ENCODE measurements around the gene PRPSAP2.
"Not testable (repeated sequence)": the region's sequence is repeated elsewhere in the genome, so short reads cannot be mapped to it uniquely, and the experiment has no call there.

The PRPSAP2 gene

GRCh38 chr17:18956021-18956420, 98.1 kb downstream of the PRPSAP2 start:
- POLR2A ChIA-PET; DNase-seq; H3K4me1 ChIP-seq (ENCODE audit: control extremely low read depth in 1 of 4, control insufficient read depth in 4 of 4, insufficient read depth in 4 of 4, low read length in 3 of 4); H3K36me3 ChIP-seq (ENCODE audit: control insufficient read depth in 4 of 4, insufficient read depth in 4 of 4, low read length in 3 of 4); H3K4me3 ChIP-seq (ENCODE audit: control insufficient read depth in 1 of 7, extremely low read depth in 1 of 7, insufficient read depth in 4 of 7, low read depth in 2 of 7, low read length in 6 of 7); H3K27me3 ChIP-seq (replicated peaks in 2 of 5; ENCODE audit: control insufficient read depth in 4 of 5, insufficient read depth in 5 of 5, low read length in 4 of 5); H3K9me3 ChIP-seq (ENCODE audit: control extremely low read depth in 1 of 5, control insufficient read depth in 4 of 5, insufficient read depth in 2 of 5, low read depth in 1 of 5, low read length in 4 of 5); H3K27ac ChIP-seq (ENCODE audit: insufficient read depth in 1 of 2, low read depth in 1 of 2, low read length in 2 of 2, poor library complexity in 1 of 2, severe bottlenecking in 2 of 2): not testable (repeated sequence)
- no CpG with 5 or more reads among the region's 6 CpGs for WGBS (ENCODE audit: insufficient coverage)
- CTCF ChIA-PET, result interaction anchor here (1.1 to 1.4 kb wide), 2 partner anchors 24 to 97 kb away, joined by 3 read pairs; no protein-coding TSS in a partner anchor

DNA sequence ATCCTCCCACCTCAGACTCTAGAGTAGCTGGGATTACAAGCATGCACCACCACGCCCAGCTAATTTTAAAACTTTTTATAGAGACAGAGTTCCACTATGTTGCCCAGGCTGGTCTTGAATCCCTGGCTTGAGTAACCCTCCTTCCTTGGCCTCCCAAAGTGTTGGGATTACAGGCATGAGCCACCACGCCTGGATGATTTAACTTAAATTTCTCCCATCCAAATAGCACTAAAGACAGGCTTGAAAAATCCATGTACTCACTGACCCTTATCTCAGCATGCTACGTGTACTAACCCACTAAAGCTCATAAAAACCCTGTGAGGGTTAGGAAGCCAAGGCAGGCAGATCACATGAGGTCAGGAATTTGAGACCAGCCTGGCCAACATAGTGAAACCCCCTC, 98.7 kb downstream of the PRPSAP2 start:
- peaks cover 0 to 10% (median 2%) of the 10 kb centered on the region in 4 experiments for H3K4me1 ChIP-seq (ENCODE audit: control extremely low read depth in 1 of 4, control insufficient read depth in 4 of 4, insufficient read depth in 4 of 4, low read length in 3 of 4)
- ChIA-PET CTCF (interaction anchor here (1.1 to 1.4 kb wide), 2 partner anchors 24 to 98 kb away, joined by 3 read pairs; no protein-coding TSS in a partner anchor), POLR2A (no interaction called here)
- WGBS (ENCODE audit: insufficient coverage), result 100% methylated on average over 2 of the region's 3 CpGs
- DNase-seq, result no peak
- H3K36me3 ChIP-seq (ENCODE audit: control insufficient read depth in 4 of 4, insufficient read depth in 4 of 4, low read length in 3 of 4), result no peaks in the 10 kb centered on the region
- H3K27me3 ChIP-seq (replicated peaks in 2 of 5; ENCODE audit: control insufficient read depth in 4 of 5, insufficient read depth in 5 of 5, low read length in 4 of 5), result no peaks in the 10 kb centered on the region
- H3K9me3 ChIP-seq (ENCODE audit: control extremely low read depth in 1 of 5, control insufficient read depth in 4 of 5, insufficient read depth in 2 of 5, low read depth in 1 of 5, low read length in 4 of 5), result no peaks in the 10 kb centered on the region
- no peak overlapping the region for H3K4me3 ChIP-seq (ENCODE audit: control insufficient read depth in 1 of 7, extremely low read depth in 1 of 7, insufficient read depth in 4 of 7, low read depth in 2 of 7, low read length in 6 of 7)
- no peak overlapping the region for H3K27ac ChIP-seq (ENCODE audit: insufficient read depth in 1 of 2, low read depth in 1 of 2, low read length in 2 of 2, poor library complexity in 1 of 2, severe bottlenecking in 2 of 2)

DNA sequence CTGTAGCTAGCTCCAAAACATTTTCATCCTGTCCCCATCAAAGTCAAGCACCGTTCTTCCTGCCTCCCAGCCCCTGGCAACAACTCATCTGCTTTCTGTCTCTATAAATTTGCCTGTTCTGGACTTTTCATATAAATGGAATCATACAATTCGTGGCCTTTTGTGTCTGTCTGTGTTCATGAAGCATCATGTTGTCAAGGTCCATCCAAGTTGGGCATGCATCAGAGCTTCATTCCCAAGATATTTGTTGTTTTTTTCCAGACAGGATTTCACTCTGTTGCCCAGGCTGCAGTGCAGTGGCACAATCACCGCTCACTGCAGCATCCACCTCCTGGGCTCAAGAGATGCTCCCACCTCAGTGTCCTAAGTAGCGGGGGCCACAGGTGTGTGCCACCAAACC, 99.9 kb downstream of the PRPSAP2 start:
- CTCF ChIA-PET, result interaction anchor here (0.9 to 1.3 kb wide), 3 partner anchors 12 to 58 kb away, joined by 3 to 4 read pairs (median 3); no protein-coding TSS in a partner anchor

GRCh38 chr17:18958611-18959010, 100.7 kb downstream of the PRPSAP2 start:
- H3K4me1 ChIP-seq (ENCODE audit: control extremely low read depth in 1 of 4, control insufficient read depth in 4 of 4, insufficient read depth in 4 of 4, low read length in 3 of 4), result peaks cover 0 to 15% (median 4%) of the 10 kb centered on the region in 4 experiments
- 98% methylated on average over 10 of the region's 11 CpGs for WGBS (ENCODE audit: insufficient coverage)

More for the DNA sequence above, 99.9 kb downstream of the PRPSAP2 start:
- Histone ChIP-seq H3K36me3 (ENCODE audit: control insufficient read depth in 4 of 4, insufficient read depth in 4 of 4, low read length in 3 of 4) (no peaks in the 10 kb centered on the region), H3K4me3 (ENCODE audit: control insufficient read depth in 1 of 7, extremely low read depth in 1 of 7, insufficient read depth in 4 of 7, low read depth in 2 of 7, low read length in 6 of 7) (no peak overlapping the region), H3K27ac (ENCODE audit: insufficient read depth in 1 of 2, low read depth in 1 of 2, low read length in 2 of 2, poor library complexity in 1 of 2, severe bottlenecking in 2 of 2) (no peak overlapping the region), H3K27me3 (replicated peaks in 2 of 5; ENCODE audit: control insufficient read depth in 4 of 5, insufficient read depth in 5 of 5, low read length in 4 of 5) (no peaks in the 10 kb centered on the region), H3K4me1 (ENCODE audit: control extremely low read depth in 1 of 4, control insufficient read depth in 4 of 4, insufficient read depth in 4 of 4, low read length in 3 of 4) (peaks cover 0 to 15% (median 2%) of the 10 kb centered on the region in 4 experiments), H3K9me3 (ENCODE audit: control extremely low read depth in 1 of 5, control insufficient read depth in 4 of 5, insufficient read depth in 2 of 5, low read depth in 1 of 5, low read length in 4 of 5) (no peaks in the 10 kb centered on the region)
- WGBS (ENCODE audit: insufficient coverage), result 94% methylated on average over 3 of the region's 4 CpGs
- DNase-seq, result no peak
- POLR2A ChIA-PET, result no interaction called here

DNA sequence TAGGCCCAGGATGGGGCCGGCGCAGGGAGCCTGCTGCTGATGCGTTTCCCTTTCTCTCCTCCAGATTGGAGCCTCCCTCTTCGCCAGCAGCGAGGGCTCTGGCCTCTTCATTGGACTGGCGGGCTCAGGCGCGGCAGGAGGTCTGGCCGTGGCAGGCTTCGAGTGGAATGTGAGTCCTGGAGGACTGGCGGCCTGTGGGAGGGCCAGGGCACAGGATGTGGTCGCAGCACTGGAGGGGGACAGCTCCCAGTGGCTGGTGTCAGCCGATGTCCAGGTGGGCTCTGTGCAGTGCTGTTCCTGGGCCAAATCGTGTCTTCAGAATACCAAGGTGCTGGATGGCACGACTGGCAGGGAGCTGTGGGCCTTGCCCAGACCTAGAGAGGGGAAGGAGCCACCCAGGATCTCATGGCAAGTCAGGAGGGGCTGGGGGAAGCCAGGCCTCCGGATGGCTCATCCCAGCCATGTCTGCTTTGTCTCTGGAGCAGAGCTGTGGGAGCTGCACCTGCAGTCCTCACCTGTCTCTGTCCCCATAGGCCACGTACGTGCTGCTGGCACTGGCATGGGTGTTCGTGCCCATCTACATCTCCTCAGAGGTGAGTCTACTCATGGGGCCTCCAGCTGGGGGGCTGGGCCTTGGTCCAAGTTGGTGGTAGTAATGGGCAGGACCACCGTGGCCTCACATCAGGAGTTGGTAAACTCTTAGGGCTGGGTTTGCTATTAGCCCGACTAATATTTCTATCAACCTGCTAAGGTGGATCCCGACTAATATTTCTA, 101.3 kb downstream of the PRPSAP2 start:
- ChIA-PET CTCF (interaction anchor here (0.9 to 3.4 kb wide), 6 partner anchors 10 to 64 kb away, joined by 3 to 28 read pairs (median 4); partner anchors contain the start of gene FAM83G), POLR2A (no interaction called here)
- Histone ChIP-seq H3K27ac (ENCODE audit: insufficient read depth in 1 of 2, low read depth in 1 of 2, low read length in 2 of 2, poor library complexity in 1 of 2, severe bottlenecking in 2 of 2) (no peak overlapping the region), H3K4me3 (ENCODE audit: control insufficient read depth in 1 of 7, extremely low read depth in 1 of 7, insufficient read depth in 4 of 7, low read depth in 2 of 7, low read length in 6 of 7) (no peak overlapping the region), H3K27me3 (replicated peaks in 2 of 5; ENCODE audit: control insufficient read depth in 4 of 5, insufficient read depth in 5 of 5, low read length in 4 of 5) (no peaks in the 10 kb centered on the region), H3K36me3 (ENCODE audit: control insufficient read depth in 4 of 4, insufficient read depth in 4 of 4, low read length in 3 of 4) (no peaks in the 10 kb centered on the region), H3K9me3 (ENCODE audit: control extremely low read depth in 1 of 5, control insufficient read depth in 4 of 5, insufficient read depth in 2 of 5, low read depth in 1 of 5, low read length in 4 of 5) (no peaks in the 10 kb centered on the region), H3K4me1 (ENCODE audit: control extremely low read depth in 1 of 4, control insufficient read depth in 4 of 4, insufficient read depth in 4 of 4, low read length in 3 of 4) (peaks cover 0 to 15% (median 5%) of the 10 kb centered on the region in 4 experiments)
- DNase-seq, result no peak
- 92% methylated on average over 11 of the region's 22 CpGs for WGBS (ENCODE audit: insufficient coverage)

More at GRCh38 chr17:18958611-18959010, 100.7 kb downstream of the PRPSAP2 start:
- no peak for DNase-seq
- no peak overlapping the region for H3K4me3 ChIP-seq (ENCODE audit: control insufficient read depth in 1 of 7, extremely low read depth in 1 of 7, insufficient read depth in 4 of 7, low read depth in 2 of 7, low read length in 6 of 7)
- no peaks in the 10 kb centered on the region for H3K36me3 ChIP-seq (ENCODE audit: control insufficient read depth in 4 of 4, insufficient read depth in 4 of 4, low read length in 3 of 4)
- CTCF ChIA-PET, result interaction anchor here (0.9 to 3.4 kb wide), 8 partner anchors 11 to 65 kb away, joined by 3 to 28 read pairs (median 3); partner anchors contain the start of gene FAM83G
- no peaks in the 10 kb centered on the region for H3K27me3 ChIP-seq (replicated peaks in 2 of 5; ENCODE audit: control insufficient read depth in 4 of 5, insufficient read depth in 5 of 5, low read length in 4 of 5)
- no peaks in the 10 kb centered on the region for H3K9me3 ChIP-seq (ENCODE audit: control extremely low read depth in 1 of 5, control insufficient read depth in 4 of 5, insufficient read depth in 2 of 5, low read depth in 1 of 5, low read length in 4 of 5)
- no peak overlapping the region for H3K27ac ChIP-seq (ENCODE audit: insufficient read depth in 1 of 2, low read depth in 1 of 2, low read length in 2 of 2, poor library complexity in 1 of 2, severe bottlenecking in 2 of 2)
- POLR2A ChIA-PET, result no interaction called here

DNA sequence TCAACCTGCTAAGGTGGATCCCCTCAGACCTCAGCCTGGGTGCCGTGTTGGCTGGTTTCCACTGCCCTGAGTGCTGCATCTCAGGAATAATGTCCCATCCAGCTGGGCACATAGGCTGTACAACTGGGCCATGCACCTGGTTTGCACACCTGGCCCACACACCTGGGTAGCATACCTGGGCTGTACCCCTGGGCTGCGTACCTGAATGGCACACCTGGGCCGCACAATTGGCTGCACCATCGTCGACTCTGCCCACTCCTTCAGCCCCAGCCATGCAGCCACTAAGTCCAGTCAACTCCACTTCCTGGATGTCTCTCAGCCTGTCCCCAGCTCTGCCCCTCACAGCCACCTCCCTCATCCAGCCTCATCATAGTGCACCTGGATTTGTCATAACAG, 101.9 kb downstream of the PRPSAP2 start:
- CTCF ChIA-PET, result interaction anchor here (1.1 to 3.4 kb wide), 8 partner anchors 11 to 63 kb away, joined by 3 to 28 read pairs (median 7); no protein-coding TSS in a partner anchor
- WGBS (ENCODE audit: insufficient coverage), result 100% methylated on average over 5 of the region's 5 CpGs
- POLR2A ChIA-PET, result no interaction called here
- no peaks in the 10 kb centered on the region for H3K36me3 ChIP-seq (ENCODE audit: control insufficient read depth in 4 of 4, insufficient read depth in 4 of 4, low read length in 3 of 4)
- DNase-seq, result no peak
- H3K4me3 ChIP-seq (ENCODE audit: control insufficient read depth in 1 of 7, extremely low read depth in 1 of 7, insufficient read depth in 4 of 7, low read depth in 2 of 7, low read length in 6 of 7), result no peak overlapping the region
- H3K9me3 ChIP-seq (ENCODE audit: control extremely low read depth in 1 of 5, control insufficient read depth in 4 of 5, insufficient read depth in 2 of 5, low read depth in 1 of 5, low read length in 4 of 5), result no peaks in the 10 kb centered on the region
- peaks cover 0 to 18% (median 5%) of the 10 kb centered on the region in 4 experiments for H3K4me1 ChIP-seq (ENCODE audit: control extremely low read depth in 1 of 4, control insufficient read depth in 4 of 4, insufficient read depth in 4 of 4, low read length in 3 of 4)
- H3K27me3 ChIP-seq (replicated peaks in 2 of 5; ENCODE audit: control insufficient read depth in 4 of 5, insufficient read depth in 5 of 5, low read length in 4 of 5), result no peaks in the 10 kb centered on the region
- H3K27ac ChIP-seq (ENCODE audit: insufficient read depth in 1 of 2, low read depth in 1 of 2, low read length in 2 of 2, poor library complexity in 1 of 2, severe bottlenecking in 2 of 2), result no peak overlapping the region

DNA sequence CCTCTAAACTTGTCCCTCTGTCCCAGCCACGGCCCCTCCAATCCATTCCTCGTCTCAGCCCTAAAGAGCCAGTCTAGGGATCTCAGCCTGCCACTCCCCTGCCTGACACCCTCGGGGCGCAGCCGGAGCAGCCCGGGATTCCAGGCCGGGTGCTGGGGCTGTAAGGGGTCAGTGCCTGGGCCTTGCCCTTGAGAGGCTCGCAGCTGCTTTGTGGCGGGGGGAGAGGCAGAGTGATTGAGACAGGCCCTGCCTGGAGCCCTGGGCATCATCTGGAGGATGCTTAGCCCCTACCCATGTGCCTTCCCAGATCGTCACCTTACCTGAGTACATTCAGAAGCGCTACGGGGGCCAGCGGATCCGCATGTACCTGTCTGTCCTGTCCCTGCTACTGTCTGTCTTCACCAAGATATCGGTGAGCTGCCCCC, 102.3 kb downstream of the PRPSAP2 start:
- Histone ChIP-seq H3K4me3 (ENCODE audit: control insufficient read depth in 1 of 7, extremely low read depth in 1 of 7, insufficient read depth in 4 of 7, low read depth in 2 of 7, low read length in 6 of 7) (no peak overlapping the region), H3K36me3 (ENCODE audit: control insufficient read depth in 4 of 4, insufficient read depth in 4 of 4, low read length in 3 of 4) (no peaks in the 10 kb centered on the region), H3K27ac (ENCODE audit: insufficient read depth in 1 of 2, low read depth in 1 of 2, low read length in 2 of 2, poor library complexity in 1 of 2, severe bottlenecking in 2 of 2) (no peak overlapping the region), H3K9me3 (ENCODE audit: control extremely low read depth in 1 of 5, control insufficient read depth in 4 of 5, insufficient read depth in 2 of 5, low read depth in 1 of 5, low read length in 4 of 5) (no peaks in the 10 kb centered on the region), H3K27me3 (replicated peaks in 2 of 5; ENCODE audit: control insufficient read depth in 4 of 5, insufficient read depth in 5 of 5, low read length in 4 of 5) (no peaks in the 10 kb centered on the region), H3K4me1 (ENCODE audit: control extremely low read depth in 1 of 4, control insufficient read depth in 4 of 4, insufficient read depth in 4 of 4, low read length in 3 of 4) (peaks cover 0 to 22% (median 9%) of the 10 kb centered on the region in 4 experiments)
- CTCF ChIA-PET, result interaction anchor here (1.0 to 4.2 kb wide), 11 partner anchors 10 to 65 kb away, joined by 3 to 29 read pairs (median 8); no protein-coding TSS in a partner anchor
- no peak for DNase-seq
- 95% methylated on average over 14 of the region's 15 CpGs for WGBS (ENCODE audit: insufficient coverage)
- POLR2A ChIA-PET, result interaction anchor here (1.1 kb wide), 1 partner anchor 16 kb away, joined by 3 read pairs; no protein-coding TSS in a partner anchor
